ENCODE results near the gene ARL8A.

DNA sequence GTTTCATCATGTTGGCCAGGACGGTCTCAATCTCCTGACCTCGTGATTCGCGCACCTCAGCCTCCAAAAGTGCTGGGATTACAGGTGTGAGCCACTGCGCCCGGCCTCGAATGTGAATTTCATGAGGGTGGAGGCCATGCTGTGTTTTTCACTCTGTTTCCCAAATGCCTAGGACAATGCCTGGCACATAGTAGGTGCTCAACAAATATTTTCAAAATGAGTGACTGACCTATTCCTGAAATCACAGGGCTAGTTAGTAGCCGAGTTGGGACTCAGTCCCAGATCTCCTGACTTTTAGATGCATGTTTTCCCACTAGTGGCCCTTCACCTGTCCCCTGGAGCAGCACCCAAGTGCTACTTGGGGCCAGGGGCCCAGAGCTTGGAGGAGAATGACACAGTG lies 28.2 kb downstream of the ARL8A start:
- TF ChIP-seq, protein P1, sequence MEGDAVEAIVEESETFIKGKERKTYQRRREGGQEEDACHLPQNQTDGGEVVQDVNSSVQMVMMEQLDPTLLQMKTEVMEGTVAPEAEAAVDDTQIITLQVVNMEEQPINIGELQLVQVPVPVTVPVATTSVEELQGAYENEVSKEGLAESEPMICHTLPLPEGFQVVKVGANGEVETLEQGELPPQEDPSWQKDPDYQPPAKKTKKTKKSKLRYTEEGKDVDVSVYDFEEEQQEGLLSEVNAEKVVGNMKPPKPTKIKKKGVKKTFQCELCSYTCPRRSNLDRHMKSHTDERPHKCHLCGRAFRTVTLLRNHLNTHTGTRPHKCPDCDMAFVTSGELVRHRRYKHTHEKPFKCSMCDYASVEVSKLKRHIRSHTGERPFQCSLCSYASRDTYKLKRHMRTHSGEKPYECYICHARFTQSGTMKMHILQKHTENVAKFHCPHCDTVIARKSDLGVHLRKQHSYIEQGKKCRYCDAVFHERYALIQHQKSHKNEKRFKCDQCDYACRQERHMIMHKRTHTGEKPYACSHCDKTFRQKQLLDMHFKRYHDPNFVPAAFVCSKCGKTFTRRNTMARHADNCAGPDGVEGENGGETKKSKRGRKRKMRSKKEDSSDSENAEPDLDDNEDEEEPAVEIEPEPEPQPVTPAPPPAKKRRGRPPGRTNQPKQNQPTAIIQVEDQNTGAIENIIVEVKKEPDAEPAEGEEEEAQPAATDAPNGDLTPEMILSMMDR (IDR thresholded peaks at IDR 0.05), result no peak
- TF ChIP-seq POLR2AphosphoS5 (IDR thresholded peaks at IDR 0.05; ENCODE audit: insufficient read depth in 1 of 2, low read depth in 1 of 2), result no peak
- TF ChIP-seq POLR2A (IDR thresholded peaks at IDR 0.05), result no peak

All from vagina (tissue), 2 donors.